Nephron (organoid): ENCODE data around the gene JPH4.
A peak's percentile ranks its signal among the peaks of the same experiment; 100 is the strongest.

Experiments
- H3K27ac Mint-ChIP-seq, 3 experiments: 2 replicates each; pipeline ENCODE4 v1.8.0; 2020; ENCODE audit warnings: mixed read lengths in 3 of 3, mild to moderate bottlenecking in 2 of 3, moderate library complexity in 1 of 3
- H3K27me3 Mint-ChIP-seq: 2 replicates; pipeline ENCODE4 v1.8.0; 2021; ENCODE audit warnings: low read depth, mild to moderate bottlenecking, moderate library complexity, mixed read lengths
- H3K36me3 Mint-ChIP-seq: 2 replicates; pipeline ENCODE4 v1.8.0; 2020; ENCODE audit warnings: low read depth, mixed read lengths
- H3K4me1 Mint-ChIP-seq: 2 replicates; pipeline ENCODE4 v1.8.0; 2020; ENCODE audit warnings: mixed read lengths
- H3K4me3 Mint-ChIP-seq, 3 experiments: 2 replicates each; pipeline ENCODE4 v1.8.0; 2020; ENCODE audit warnings: mild to moderate bottlenecking in 3 of 3, mixed read lengths in 3 of 3, moderate library complexity in 2 of 3
- H3K9me3 Mint-ChIP-seq: 2 replicates; pipeline ENCODE4 v1.8.0; 2020; ENCODE audit warnings: mixed read lengths
- CTCF ChIP-seq, 3 experiments: fragments of 200-600 bp; sonication (generic); IDR thresholded peaks; one replicate each; pipeline ENCODE4 v1.5.0; 2021; ENCODE audit warnings: antibody characterized with exemption in 3 of 3; ENCODE audit not compliant: unreplicated experiment in 3 of 3

Gene JPH4

GRCh38 chr14:23559926-23560520 is 18.6 kb downstream of the JPH4 start:
- H3K4me3 Mint-ChIP-seq: no peak overlapping the region
- H3K9me3 Mint-ChIP-seq: no peaks in the 10 kb centered on the region
- H3K4me1 Mint-ChIP-seq: peaks cover 31% of the 10 kb centered on the region
- H3K27ac Mint-ChIP-seq: no peak overlapping the region
- H3K36me3 Mint-ChIP-seq: peaks cover 21% of the 10 kb centered on the region
- H3K27me3 Mint-ChIP-seq: no peaks in the 10 kb centered on the region
- no peak for TF ChIP-seq CTCF (IDR thresholded peaks at IDR 0.05; ENCODE audit: unreplicated experiment in 3 of 3)

- H3K27ac Mint-ChIP-seq: peak overlapping the region in 2 of 3 experiments; percentile 37 to 41
- TF ChIP-seq CTCF (IDR thresholded peaks at IDR 0.05; ENCODE audit: unreplicated experiment in 3 of 3): peak; percentile 80 to 88 (median 84)
- H3K4me3 Mint-ChIP-seq: peak overlapping the region; percentile 53 to 76 (median 64)
- H3K36me3 Mint-ChIP-seq: peaks cover 19% of the 10 kb centered on the region
- H3K4me1 Mint-ChIP-seq: peaks cover 31% of the 10 kb centered on the region
- H3K9me3 Mint-ChIP-seq: no peaks in the 10 kb centered on the region
- no peaks in the 10 kb centered on the region for H3K27me3 Mint-ChIP-seq
These were observed 19.3 kb downstream of the JPH4 start for GRCh38 chr14:23559010-23559925.

- no peak for TF ChIP-seq CTCF (IDR thresholded peaks at IDR 0.05; ENCODE audit: unreplicated experiment in 3 of 3)
- peak overlapping the region; percentile 76 to 84 (median 78) for H3K4me3 Mint-ChIP-seq
- H3K9me3 Mint-ChIP-seq: no peaks in the 10 kb centered on the region
- no peaks in the 10 kb centered on the region for H3K27me3 Mint-ChIP-seq
- H3K4me1 Mint-ChIP-seq: peaks cover 31% of the 10 kb centered on the region
- H3K27ac Mint-ChIP-seq: peak overlapping the region in 1 of 3 experiments; percentile 37
- peaks cover 15% of the 10 kb centered on the region for H3K36me3 Mint-ChIP-seq
These were observed 20.1 kb downstream of the JPH4 start for GRCh38 chr14:23558346-23559009.

- Mint-ChIP-seq H3K4me1 (peaks cover 31% of the 10 kb centered on the region), H3K27me3 (no peaks in the 10 kb centered on the region), H3K36me3 (peaks cover 12% of the 10 kb centered on the region), H3K9me3 (no peaks in the 10 kb centered on the region), H3K27ac (peak overlapping the region; percentile 10 to 75 (median 37)), H3K4me3 (peak overlapping the region; percentile 76 to 84 (median 78))
- TF ChIP-seq CTCF (IDR thresholded peaks at IDR 0.05; ENCODE audit: unreplicated experiment in 3 of 3): no peak
These were observed 20.6 kb downstream of the JPH4 start for GRCh38 chr14:23557946-23558345.

GRCh38 chr14:23557521-23557920 is 21.1 kb downstream of the JPH4 start:
- Mint-ChIP-seq H3K27ac (peak overlapping the region; percentile 10 to 75 (median 37)), H3K36me3 (peaks cover 9% of the 10 kb centered on the region), H3K9me3 (no peaks in the 10 kb centered on the region)

More at GRCh38 chr14:23557521-23557920, 21.1 kb downstream of the JPH4 start:
- H3K4me1 Mint-ChIP-seq: peaks cover 31% of the 10 kb centered on the region
- H3K4me3 Mint-ChIP-seq: peak overlapping the region; percentile 76 to 84 (median 78)
- TF ChIP-seq CTCF (IDR thresholded peaks at IDR 0.05; ENCODE audit: unreplicated experiment in 3 of 3): no peak
- H3K27me3 Mint-ChIP-seq: no peaks in the 10 kb centered on the region
